MM.1S (cell line): ENCODE data around the gene DNAH7.

Source experiments
- CTCF ChIP-seq: fragments of 300-600 bp; sonication (generic); IDR thresholded peaks from 2 replicates; pipeline ENCODE4 v1.5.1; 2016; ENCODE audit warnings: antibody characterized with exemption, low read length, mixed read lengths
- EZH2 ChIP-seq: fragments of 300-600 bp; sonication (generic); optimal IDR thresholded peaks from 2 replicates; pipeline ENCODE3; 2017; ENCODE audit warnings: low read depth, mild to moderate bottlenecking, antibody characterized with exemption, low read length, mixed read lengths

GRCh38 chr2:195711478-195711877 lies 357.2 kb downstream of the DNAH7 start:
- no peak for TF ChIP-seq CTCF
- TF ChIP-seq EZH2 = no peak
